HPDE6-E6E7 (cell line): ENCODE results near the gene STK32C.

Experiments
- DNase-seq: peaks from one replicate; pipeline ENCODE4 v3.0.0; 2011; ENCODE audit warnings: missing footprints; ENCODE audit errors: extremely low spot score

The STK32C gene

DNA sequence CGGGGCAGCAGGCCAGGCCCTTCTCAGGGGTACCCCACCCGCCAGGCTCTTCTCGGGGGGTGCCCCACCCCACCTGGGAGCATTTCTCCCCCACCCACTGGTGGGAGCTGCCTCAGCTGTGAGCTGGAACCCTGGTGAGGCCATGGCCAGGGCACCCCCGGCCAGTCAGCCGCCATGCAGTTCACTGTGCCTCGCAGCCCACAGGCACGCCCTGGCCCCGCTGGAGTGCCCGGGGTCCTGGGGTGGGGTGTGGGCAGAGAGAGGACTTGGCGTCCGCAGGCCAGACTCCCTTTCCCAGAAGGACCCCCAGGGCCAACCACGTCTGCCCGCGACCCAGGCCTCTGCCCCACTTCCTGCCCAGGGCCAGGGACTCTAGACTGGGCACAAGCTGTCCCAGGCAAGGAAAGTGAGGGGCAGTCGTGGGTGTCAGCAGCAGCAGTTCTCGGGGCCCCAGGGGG is 107.9 kb downstream of the STK32C start:
- DNase-seq, result no peak

DNA sequence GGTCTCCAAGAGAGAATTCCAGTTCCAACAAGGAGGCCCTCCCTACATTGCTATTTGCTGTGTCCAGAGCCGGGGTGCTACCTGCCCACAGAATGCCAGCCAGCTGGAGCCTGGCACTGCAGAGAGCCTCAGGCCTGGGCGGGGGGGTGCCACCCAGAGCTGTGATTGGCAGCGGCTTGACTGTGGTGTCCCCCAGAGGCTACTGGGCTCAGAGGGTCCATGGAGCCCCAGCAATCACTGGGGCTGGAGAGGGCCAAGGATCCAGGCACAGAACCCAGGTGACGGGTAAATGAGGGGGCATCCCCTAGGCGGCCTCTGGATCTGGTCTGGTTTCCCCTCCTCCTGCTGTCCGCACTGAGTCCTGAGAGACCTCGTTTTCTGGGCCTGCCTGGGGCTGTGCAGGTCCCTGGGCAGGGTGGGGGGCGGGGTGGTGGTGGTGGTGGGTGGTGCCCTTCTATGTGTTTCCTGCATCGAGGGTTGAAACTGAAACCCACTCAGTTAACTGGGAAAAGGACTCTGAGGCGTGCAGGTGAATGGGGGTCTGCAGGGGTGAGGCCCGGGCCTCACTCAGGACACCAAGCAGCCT is 108.4 kb downstream of the STK32C start:
- DNase-seq, result no peak

GRCh38 chr10:132198381-132199181 is 109.2 kb downstream of the STK32C start:
- DNase-seq, result no peak

- DNase-seq, result no peak
These were observed 109.7 kb downstream of the STK32C start for GRCh38 chr10:132198068-132198370.

DNA sequence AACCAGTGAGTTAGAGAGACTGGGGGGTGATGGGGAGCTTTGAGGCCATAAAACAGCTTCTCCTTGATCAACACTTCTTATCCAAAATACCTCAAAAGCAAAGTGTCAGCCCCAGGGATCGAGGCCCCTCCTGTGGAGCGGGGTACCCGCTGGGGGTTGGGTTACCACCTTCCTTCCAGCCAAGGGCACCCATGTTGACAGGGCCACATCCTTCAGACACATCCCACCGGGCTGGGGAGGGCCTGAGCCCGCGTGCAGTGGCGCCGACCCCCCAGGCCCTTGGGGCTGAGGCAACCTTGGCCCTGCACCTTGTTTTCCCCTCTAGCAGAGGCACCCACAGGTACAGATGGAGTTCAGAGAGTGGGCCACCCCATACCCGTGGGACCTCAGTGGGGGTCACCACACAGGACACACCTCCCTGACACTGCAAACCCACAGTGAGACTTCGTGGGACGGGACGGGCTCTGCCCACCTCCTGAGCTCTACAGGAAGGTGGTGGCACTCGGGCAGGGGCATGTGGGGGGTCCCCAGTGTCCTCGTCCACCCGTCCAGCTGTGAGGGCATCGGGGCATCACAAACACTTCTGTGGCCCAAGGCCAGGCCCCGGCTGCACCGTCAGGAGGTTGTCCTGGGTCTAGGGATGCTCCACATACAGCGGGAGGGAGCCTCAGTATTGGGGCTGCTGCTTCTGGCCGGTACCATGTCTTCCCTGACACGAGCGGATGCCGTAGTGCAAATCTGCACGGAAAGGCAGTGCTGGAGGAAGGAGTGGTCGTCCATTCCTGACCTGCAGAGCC is 110.3 kb downstream of the STK32C start:
- DNase-seq, result no peak

DNA sequence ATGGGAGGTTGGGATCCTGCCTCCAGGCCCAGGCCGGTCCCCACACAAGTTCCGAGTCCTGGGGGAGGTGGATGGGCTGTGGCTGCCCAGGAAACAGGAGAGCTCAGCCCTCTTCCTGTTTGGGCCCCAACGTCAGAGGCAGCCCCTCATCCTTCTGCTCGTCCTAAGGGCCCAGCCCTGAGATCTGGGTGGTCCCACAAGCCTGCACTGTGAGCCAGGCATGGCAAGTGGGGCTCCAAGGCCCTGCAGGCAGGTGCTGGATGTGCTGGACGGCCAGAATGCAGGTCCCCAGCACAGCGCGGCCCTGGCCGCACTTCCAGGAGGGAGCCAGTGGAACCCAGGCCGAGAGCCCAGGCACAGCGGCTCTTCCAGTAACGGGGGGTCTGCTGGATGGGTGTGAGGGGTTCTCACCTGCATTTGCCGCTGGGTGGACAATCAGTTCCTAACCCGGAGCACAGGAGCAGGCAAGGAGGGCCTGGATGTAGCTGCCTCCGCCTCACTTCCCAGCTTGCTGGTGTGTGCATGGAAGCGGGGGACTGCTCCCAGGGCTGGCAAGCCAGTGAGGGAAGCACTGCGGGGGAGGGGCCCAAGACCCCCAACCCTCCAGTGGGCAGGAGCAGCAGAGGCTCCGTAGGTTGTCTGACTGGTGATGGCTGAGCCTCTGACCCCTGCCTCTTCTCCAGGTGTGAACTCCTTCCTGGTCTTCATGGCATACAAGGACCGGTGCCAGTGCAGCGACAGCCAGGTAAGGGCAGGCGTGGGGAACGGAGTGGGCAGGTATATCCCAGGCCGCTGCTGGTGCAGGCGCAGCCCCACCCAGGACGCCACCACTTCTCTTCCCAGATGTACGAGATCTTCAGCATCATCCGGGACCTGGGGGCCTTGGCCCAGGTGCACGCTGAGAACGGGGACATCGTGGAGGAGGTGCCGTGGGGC is 111.3 kb downstream of the STK32C start:
- DNase-seq, result no peak

DNA sequence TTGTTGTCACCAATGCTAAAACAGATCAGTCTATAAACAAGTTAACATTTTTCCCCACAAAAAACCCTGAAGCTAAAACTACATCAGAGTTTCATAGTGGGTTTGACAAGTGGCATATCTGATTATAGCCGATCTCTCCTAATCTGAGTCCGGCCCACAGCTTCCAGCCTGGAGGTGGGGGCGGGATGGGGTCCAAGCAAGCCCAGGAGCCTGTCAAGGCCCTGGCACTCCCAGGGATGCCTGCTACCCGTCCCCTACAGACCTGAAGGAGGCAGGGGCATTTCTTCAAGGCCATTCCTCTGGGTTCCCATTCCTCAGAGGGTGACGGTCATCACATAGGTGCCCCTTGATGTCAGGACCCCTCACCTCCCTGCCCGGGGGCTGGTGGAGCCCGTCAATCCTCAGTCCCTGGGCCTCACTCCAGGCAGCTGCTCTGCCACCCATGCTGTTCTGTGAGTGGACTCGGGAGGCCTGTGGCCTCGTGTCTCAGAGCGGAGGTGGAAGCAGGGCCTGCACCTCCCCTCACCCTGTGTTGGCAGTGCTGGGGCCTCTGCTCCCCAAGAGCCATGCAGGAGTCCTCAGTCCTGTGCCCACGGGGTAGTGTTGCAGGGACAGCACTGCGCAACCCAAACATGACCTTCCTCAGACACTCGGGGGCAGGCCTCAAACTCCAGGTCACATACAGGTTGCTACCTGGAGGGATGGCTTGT is 112.2 kb downstream of the STK32C start:
- no peak for DNase-seq

DNA sequence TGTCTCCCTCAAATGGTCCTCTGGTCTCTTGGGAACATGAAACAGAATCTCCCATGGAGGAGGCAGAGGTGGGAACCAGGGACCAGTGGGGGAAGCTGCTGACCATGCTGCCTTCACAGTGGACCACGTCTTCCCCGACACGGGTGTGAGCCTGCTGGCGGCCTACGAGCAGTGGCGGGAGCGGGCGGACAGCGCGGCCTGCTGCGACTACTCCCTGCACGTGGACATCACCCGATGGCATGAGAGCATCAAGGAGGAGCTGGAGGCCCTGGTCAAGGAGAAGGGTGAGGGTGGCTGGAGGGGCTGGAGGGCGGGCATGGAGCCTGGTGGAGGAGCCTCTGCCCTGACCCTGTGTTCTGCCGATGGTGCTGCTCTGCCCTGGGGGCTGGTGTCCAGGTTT is 113.0 kb downstream of the STK32C start:
- no peak for DNase-seq

DNA sequence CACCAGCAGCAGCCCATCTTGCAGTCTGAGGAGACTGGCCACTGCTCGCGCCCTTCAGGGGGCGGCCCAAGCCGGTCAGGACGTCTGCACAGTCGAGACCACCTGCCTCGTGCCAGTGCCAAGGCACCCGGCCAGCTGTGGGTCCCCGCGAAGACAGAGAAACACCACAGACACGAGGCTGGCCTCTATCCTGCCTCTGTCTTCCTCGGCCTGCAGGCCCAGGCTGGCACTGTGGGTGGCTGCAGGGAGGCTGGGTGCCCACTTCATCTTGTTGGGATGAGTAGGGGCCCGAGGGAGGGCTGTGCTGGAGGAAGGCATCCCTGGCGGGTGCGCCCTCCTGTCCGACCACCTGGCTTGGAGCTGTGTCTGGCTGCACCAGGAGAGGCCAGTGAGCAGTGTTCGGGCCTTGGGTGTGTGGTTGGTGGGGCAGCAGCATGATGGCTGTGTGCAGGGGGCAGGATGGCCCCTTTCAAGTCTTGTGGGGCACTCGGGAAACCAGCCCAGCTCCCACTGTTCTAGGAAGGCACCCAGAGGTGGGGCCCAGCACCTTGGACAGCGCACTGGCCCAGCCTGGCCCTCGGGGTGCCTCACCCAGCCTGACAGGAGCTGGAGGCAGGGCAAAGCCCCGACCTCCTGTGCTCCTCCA is 113.7 kb downstream of the STK32C start:
- no peak for DNase-seq

- DNase-seq, result no peak
These were observed 114.6 kb downstream of the STK32C start for GRCh38 chr10:132192991-132193665.

DNA sequence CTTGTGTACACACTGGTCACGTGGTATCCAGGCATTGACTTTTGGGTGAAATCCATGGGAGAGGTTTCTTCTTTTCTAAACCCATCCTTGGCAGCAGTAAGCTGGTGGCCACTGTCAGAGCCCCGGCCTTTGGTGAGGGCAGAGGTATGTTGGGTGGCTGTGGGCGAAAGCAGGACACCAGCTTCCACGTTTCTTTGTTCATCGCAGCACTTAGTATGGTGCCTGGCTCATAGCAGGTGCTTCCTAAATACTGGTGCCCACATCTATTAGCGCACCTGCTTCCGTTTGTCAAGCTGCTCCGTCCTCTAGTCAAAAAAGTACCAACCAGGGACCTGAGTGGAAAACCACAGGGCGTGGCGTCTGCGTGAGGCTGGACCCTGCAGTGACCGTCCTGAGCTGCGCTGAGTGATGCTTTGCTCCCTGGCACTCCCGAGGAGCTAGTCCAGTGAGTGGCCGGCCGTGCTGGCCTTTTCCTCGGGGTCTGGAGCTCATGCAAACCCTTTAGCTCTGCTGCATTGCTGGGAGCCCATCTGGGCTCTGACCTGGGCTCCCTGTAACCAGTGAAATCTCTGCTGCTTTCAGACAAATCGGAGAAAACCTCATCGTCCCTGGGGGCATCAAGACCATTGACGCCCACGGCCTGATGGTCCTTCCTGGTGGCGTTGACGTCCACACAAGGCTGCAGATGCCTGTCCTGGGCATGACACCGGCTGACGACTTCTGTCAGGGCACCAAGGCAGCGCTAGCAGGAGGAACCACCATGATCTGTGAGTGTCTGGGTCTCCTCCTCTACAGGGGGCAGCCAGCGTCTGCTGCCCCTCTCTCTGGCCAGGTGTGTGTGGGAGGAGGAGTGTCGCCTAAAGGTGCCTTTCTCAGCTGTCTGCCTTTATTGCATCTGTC is 115.4 kb downstream of the STK32C start:
- no peak for DNase-seq

- DNase-seq, result no peak
These were observed 117.8 kb downstream of the STK32C start for GRCh38 chr10:132189810-132190422.

DNA sequence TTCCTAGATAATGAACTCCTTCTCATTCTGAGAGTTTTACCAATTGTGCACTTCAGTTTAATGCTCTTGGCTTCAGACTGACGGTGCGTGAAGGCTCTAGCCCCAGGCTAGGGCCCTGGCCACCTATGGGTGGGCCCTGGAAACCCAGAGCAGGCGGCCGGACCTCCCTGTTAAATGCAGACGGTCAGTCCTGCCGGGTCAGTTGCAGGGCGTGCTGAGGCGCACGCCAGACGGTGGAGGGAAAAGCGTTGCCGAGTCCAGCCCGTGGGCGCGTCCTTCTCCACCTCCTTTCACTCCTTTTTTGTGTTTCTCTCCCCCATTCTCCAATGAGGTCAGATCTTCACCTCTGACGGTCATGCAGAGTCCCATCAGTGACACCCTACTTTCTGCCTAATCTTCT is 118.7 kb downstream of the STK32C start:
- no peak for DNase-seq

GRCh38 chr10:132188331-132188730 is 119.4 kb downstream of the STK32C start:
- no peak for DNase-seq

- no peak for DNase-seq
These were observed 120.2 kb downstream of the STK32C start for GRCh38 chr10:132187430-132188138.

DNA sequence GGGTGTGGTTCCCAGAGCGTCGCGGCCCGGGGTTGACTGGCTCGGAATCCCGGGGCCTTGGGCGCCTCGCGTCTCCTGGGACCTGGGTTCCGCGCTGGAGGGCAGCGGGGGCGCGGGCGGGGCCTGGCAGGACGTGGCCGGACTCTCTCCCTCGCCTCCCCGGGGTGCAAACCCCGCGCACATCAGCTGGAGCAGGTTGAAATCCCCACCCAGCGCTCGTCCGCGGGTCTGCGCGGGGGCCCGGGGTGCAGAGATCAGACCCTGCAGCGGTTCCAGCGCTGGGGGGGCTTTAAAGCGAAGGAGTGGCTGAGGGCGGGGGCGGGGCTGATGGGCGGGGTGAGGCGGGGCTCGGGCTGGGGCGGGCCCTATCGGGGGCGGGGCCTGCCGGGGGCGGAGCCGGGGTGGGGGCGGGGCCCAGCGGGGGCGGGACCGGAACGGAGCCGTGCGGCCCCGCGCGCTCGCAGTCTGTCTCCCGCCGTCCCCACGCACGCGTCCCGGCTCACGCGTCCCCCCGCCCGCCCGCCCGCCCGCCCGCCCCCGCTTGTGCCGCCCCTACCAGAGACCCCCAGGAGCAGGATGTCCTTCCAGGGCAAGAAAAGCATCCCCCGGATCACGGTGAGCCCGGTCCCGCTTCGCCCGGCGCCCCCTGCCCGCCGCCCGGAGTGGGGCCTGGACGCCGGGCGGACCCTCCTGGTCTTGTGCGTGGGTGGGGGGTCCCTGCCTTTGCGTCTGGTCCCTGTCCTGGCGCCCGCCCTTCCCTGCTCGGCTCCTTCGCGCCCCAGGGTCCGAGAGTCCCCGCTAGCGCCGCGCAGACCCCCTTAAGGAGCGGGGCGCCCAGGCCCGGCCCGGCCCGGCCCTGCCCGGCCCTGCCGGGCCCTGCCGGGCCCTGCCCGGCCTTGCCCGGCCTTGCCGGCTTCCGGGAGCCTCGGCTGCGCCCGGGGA is 121.0 kb downstream of the STK32C start, which contains the start of gene DPYSL4:
TSS of gene DPYSL4 (plus strand) at position 461 of the 942 bp plus-strand sequence. CDS start at position 577, 116 bp downstream.
- no peak for DNase-seq
